Heart right ventricle (tissue), 16 donors: ENCODE results near the gene THSD4. TPM values are rescaled to one million over a fixed set of nuclear protein-coding genes. Genes with fewer than 3 reads are reported as not detected.

Experiments used
- ATAC-seq, 8 donors: fragments of 200-7000 bp; cut with Tn5 transposase; one replicate each; pipeline ENCODE4 v1.9.1; 2020; ENCODE audit warnings: mild to moderate bottlenecking in 8 of 8, moderate library complexity in 8 of 8, moderate number of reproducible peaks in 1 of 8
- DNase-seq, 2 donors: peaks; one replicate each; pipeline ENCODE4 v3.0.0-alpha.2; 2020
- H3K27ac ChIP-seq, 10 donors: fragments of 200-600 bp; sonication (generic) in 2 of 10; one replicate each; pipeline versions ENCODE4 v1.5.0 to v1.8.0; 2020 to 2022; ENCODE audit warnings: mild to moderate bottlenecking in 3 of 10
- H3K27me3 ChIP-seq, 7 donors: fragments of 200-600 bp; one replicate each; pipeline ENCODE4 v1.8.0; 2021 to 2022; ENCODE audit warnings: mild to moderate bottlenecking in 2 of 7
- H3K36me3 ChIP-seq, 9 donors: fragments of 200-600 bp; sonication (generic) in 1 of 9; one replicate each; pipeline versions ENCODE4 v1.5.0 to v1.8.0; 2020 to 2022; ENCODE audit warnings: mild to moderate bottlenecking in 2 of 9
- H3K4me1 ChIP-seq, 9 donors: fragments of 200-600 bp; sonication (generic) in 1 of 9; one replicate each; pipeline versions ENCODE4 v1.5.0 to v1.8.0; 2020 to 2022; ENCODE audit warnings: mild to moderate bottlenecking in 4 of 9
- H3K4me3 ChIP-seq, 10 donors: fragments of 200-600 bp; sonication (generic) in 2 of 10; one replicate each; pipeline versions ENCODE4 v1.5.0 to v1.8.0; 2020 to 2022; ENCODE audit warnings: mild to moderate bottlenecking in 7 of 10, moderate library complexity in 2 of 10
- H3K9me3 ChIP-seq, 11 donors: fragments of 200-600 bp in 10 of 11; sonication (generic) in 2 of 11; one replicate each; pipeline versions ENCODE4 v1.5.0 to v1.8.0; 2013 to 2022; ENCODE audit warnings: mild to moderate bottlenecking in 2 of 11, control low read depth in 1 of 11, moderate library complexity in 1 of 11
- CTCF ChIP-seq, 9 donors: fragments of 200-600 bp; sonication (generic) in 2 of 9; IDR thresholded peaks; one replicate each; pipeline versions ENCODE4 v1.5.0 to v1.8.0; 2021 to 2022; ENCODE audit warnings: antibody characterized with exemption in 9 of 9, mild to moderate bottlenecking in 5 of 9, moderate library complexity in 1 of 9
- WGBS, 2 donors: extraction: QIAGEN DNeasy Blood & Tissue Kit; methylation state at CpG; one replicate each; pipeline ENCODE4 v1.1.7; 2013; ENCODE audit warnings: inconsistent platforms in 1 of 2; 5-methylcytosine and 5-hydroxymethylcytosine counted together
- intact Hi-C, 10 donors: fragments of 100-400 bp; cut with DNase I; formaldehyde crosslinking; loops; one replicate each; pipeline versions ENCODE4 v1.11.1 to v1.14.2; 2022
- polyA plus RNA-seq, 2 donors: library from polyadenylated mRNA; stranded (reverse); fragments of 200-250 nt; gene quantifications; one replicate each; pipeline ENCODE4 v1.2.3, GENCODE V29; 2013
- total RNA-seq, 10 donors: library from RNA; stranded (reverse); fragmentation: NEBNext Ultra II Directional in 3 of 10; extraction: Animal tissue kit (Norgen Biotek cat#: 25700) in 3 of 10; gene quantifications; one replicate each; pipeline versions ENCODE4 v1.2.1 to v1.2.4, GENCODE V29; 2021 to 2023
- donor health status: Arrhythmogenic right ventricular cardiomyopathy.
- donor health status: ischemic (EF 13 %, LVEDD 7.1; RV severe dilation, severe dysfunction).
- donor health status: healthy with polysubstance abuse.
- donor health status: DM: no; HTN: yes; CAD: no.
- donor health status: DM: no; HTN: no; CAD: no.
- donor health status: ischemic (EF 25% LVEDD 6.9; RV normal size, moderate dysfunction).
- donor health status: ischemic (EF 25% LVEDD 5.7; RV mildly dilated, moderate dysfunction).
- donor health status: healthy.
- donor health status: DM: yes; HTN: yes; CAD: no.
- donor health status: Ischemic cardiomyopathy.
- donor health status: ischemic (EF 35%, LVEDD 5.7; RV mildly dilated, moderate dysfunction).
- donor health status: nonischemic (EF 11% LVEDD 7.7; RV severe dilation, severe dysfunction).
- donor health status: DM: yes; HTN: yes; CAD: no.
- donor health status: PGD.
- donor health status: ischemic (EF 29% LVEDD 5.4; RV normal size, mild dysfunction).
- donor health status: nonischemic (EF 23%, LVEDD 6.1; RV moderate dilation, normal function).

THSD4 gene
- total and polyA plus RNA-seq, 12 donors, result 20.8 to 212 (median 139) TPM

- H3K27me3 ChIP-seq, result no peaks in the 10 kb centered on the region
- no peaks in the 10 kb centered on the region for H3K36me3 ChIP-seq
- no peak for DNase-seq
- peak overlapping the region; percentile 59 to 85 (median 72) for H3K27ac ChIP-seq
- H3K4me3 ChIP-seq, result no peak overlapping the region
- WGBS, 2 donors, result 66 to 67% methylated on average over 16 of the region's 16 CpGs
- intact Hi-C loops, result no loop called here
- peak in 2 of 9 donors; percentile 10 to 29 for TF ChIP-seq CTCF (IDR thresholded peaks at IDR 0.05)
- H3K4me1 ChIP-seq, result peaks cover 8 to 60% (median 30%) of the 10 kb centered on the region in 9 donors
- no peaks in the 10 kb centered on the region for H3K9me3 ChIP-seq
- ATAC-seq, result peak; percentile 15 to 87 (median 60)
Observed at GRCh38 chr15:71411538-71412482, 296.5 kb downstream of the THSD4 start.

DNA sequence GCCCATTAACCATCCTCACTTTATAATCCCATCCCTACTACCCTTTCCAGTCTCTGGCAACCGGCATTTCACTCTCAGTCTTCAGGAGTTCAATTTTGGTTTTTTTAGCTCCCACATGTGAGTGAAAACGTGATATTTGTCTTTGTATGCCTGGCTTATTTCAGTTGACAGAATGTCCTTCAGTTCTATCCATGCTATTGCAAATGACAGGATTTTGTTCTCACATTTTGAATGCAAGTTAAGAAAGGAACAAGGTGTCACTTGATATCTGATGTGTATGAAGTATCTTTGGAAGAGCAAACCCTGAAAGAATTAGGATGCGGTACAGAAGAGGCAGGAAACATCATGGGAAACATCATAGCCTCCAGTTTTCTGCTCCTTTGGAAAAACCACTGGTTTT is 298.1 kb downstream of the THSD4 start:
- Histone ChIP-seq H3K4me1 (peaks cover 8 to 50% (median 30%) of the 10 kb centered on the region in 9 donors), H3K9me3 (peaks cover 0 to 7% (median 0%) of the 10 kb centered on the region in 11 donors), H3K4me3 (no peak overlapping the region), H3K27me3 (no peaks in the 10 kb centered on the region), H3K27ac (peak overlapping the region; percentile 59 to 85 (median 72)), H3K36me3 (no peaks in the 10 kb centered on the region)
- intact Hi-C loops, result no loop called here
- WGBS, 2 donors, result 47 to 60% methylated on average over 3 of the region's 3 CpGs
- TF ChIP-seq CTCF (IDR thresholded peaks at IDR 0.05), result no peak
- DNase-seq, result no peak
- peak in 6 of 8 donors; percentile 23 to 64 (median 44) for ATAC-seq

DNA sequence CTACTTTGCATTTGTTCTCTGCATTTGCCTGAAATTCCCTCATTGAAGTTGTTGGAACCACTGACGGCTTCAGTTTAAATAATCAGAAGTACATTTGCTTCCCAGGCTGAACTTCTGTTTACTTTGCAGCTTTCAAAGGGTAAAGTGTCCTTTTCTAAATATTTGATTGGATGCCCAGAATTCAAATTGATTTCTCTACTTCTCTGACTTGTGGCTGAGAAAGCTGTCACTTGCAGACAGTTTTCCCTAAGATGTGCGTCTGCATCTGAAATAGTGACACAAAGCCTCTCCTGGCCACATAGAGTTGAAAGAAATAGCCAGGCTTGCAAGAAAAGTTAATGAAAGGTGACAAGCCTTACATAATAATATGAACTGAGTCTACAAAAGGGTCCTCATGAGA is 299.6 kb downstream of the THSD4 start:
- H3K4me3 ChIP-seq, result no peak overlapping the region
- ATAC-seq, result peak in 1 of 8 donors; percentile 53
- WGBS, 2 donors, result 52 to 63% methylated on average over 2 of the region's 2 CpGs

More for the DNA sequence above, 299.6 kb downstream of the THSD4 start:
- H3K36me3 ChIP-seq, result no peaks in the 10 kb centered on the region
- intact Hi-C loops, result no loop called here
- DNase-seq, result no peak
- no peak for TF ChIP-seq CTCF (IDR thresholded peaks at IDR 0.05)
- peaks cover 8 to 39% (median 26%) of the 10 kb centered on the region in 9 donors for H3K4me1 ChIP-seq
- peak overlapping the region in 9 of 10 donors; percentile 52 to 85 (median 73) for H3K27ac ChIP-seq
- peaks cover 0 to 7% (median 0%) of the 10 kb centered on the region in 11 donors for H3K9me3 ChIP-seq
- H3K27me3 ChIP-seq, result no peaks in the 10 kb centered on the region
